ENCODE results near the gene PTPRQ. TPM values are rescaled to one million over a fixed set of nuclear protein-coding genes. Genes with fewer than 3 reads are reported as not detected.

The PTPRQ gene
- total RNA-seq, 4 donors from 2014 or later = 8.8 to 23.1 (median 11.2) TPM

DNA sequence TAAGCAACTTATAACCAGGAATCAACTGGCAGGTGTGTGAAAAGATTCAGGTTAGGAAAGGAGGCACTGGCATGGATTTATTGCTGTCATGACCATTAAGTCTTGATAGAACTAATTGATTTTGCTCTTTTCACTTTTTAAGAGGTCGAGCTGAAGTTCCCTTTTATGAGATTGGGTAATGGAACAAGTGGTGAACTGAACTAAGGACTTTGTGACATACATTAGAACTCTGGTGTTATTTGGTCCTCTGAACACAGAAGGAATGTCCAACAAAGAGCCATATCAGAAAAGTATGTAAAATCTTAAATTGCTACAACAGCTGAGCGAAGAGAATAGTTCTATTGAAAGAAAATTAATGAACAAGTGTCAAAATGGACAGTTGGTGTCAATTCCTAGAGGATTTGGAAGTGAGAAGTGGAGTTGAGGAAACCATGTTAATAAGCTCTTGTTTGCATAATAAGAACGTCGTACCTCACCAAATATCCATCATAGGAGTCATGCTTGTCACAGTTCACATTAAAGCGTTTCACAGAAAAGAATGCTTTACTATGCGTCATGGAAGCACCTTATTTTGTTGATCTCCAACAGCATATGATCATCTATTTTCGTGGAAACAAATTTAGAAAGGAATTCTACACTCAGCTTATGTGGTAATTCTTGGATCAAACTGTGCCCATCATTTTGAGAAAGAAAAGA is 255.0 kb downstream of the PTPRQ start:
- Histone ChIP-seq H3K36me3 (no peaks in the 10 kb centered on the region), H3K4me1 (peaks cover 0 to 3% of the 10 kb centered on the region in 2 donors), H3K4me3 (replicated peaks in 1 of 3) (no peak overlapping the region), H3K27ac (no peak overlapping the region), H3K9me3 (no peaks in the 10 kb centered on the region), H3K27me3 (no peaks in the 10 kb centered on the region)
- 79 to 84% methylated on average over 7 of the region's 7 CpGs for WGBS, 2 donors
- intact Hi-C loops (cut with DNase I) = no loop called here
- TF ChIP-seq, protein P1, sequence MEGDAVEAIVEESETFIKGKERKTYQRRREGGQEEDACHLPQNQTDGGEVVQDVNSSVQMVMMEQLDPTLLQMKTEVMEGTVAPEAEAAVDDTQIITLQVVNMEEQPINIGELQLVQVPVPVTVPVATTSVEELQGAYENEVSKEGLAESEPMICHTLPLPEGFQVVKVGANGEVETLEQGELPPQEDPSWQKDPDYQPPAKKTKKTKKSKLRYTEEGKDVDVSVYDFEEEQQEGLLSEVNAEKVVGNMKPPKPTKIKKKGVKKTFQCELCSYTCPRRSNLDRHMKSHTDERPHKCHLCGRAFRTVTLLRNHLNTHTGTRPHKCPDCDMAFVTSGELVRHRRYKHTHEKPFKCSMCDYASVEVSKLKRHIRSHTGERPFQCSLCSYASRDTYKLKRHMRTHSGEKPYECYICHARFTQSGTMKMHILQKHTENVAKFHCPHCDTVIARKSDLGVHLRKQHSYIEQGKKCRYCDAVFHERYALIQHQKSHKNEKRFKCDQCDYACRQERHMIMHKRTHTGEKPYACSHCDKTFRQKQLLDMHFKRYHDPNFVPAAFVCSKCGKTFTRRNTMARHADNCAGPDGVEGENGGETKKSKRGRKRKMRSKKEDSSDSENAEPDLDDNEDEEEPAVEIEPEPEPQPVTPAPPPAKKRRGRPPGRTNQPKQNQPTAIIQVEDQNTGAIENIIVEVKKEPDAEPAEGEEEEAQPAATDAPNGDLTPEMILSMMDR (IDR thresholded peaks at IDR 0.05) = no peak
- no peak for TF ChIP-seq POLR2A (IDR thresholded peaks at IDR 0.05)
- DNase-seq = no peak

- no peaks in the 10 kb centered on the region for H3K27me3 ChIP-seq
- intact Hi-C loops (cut with DNase I) = no loop called here
- H3K4me1 ChIP-seq = peaks cover 0 to 3% of the 10 kb centered on the region in 2 donors
- no peak overlapping the region for H3K27ac ChIP-seq
- H3K9me3 ChIP-seq = no peaks in the 10 kb centered on the region
- WGBS, 2 donors = 90 to 92% methylated on average over 2 of the region's 2 CpGs
- no peak overlapping the region for H3K4me3 ChIP-seq (replicated peaks in 1 of 3)
- H3K36me3 ChIP-seq = no peaks in the 10 kb centered on the region
- no peak for DNase-seq
- TF ChIP-seq, protein P1 (IDR thresholded peaks at IDR 0.05) = no peak
- no peak for TF ChIP-seq POLR2A (IDR thresholded peaks at IDR 0.05)
These were observed 256.3 kb downstream of the PTPRQ start for GRCh38 chr12:80700327-80700726.

- no peaks in the 10 kb centered on the region for H3K36me3 ChIP-seq
- no peaks in the 10 kb centered on the region for H3K27me3 ChIP-seq
- no peak for DNase-seq
- WGBS, 2 donors = 82 to 83% methylated on average over 2 of the region's 2 CpGs
- intact Hi-C loops (cut with DNase I) = no loop called here
- H3K4me1 ChIP-seq = peaks cover 0 to 3% of the 10 kb centered on the region in 2 donors
- H3K4me3 ChIP-seq (replicated peaks in 1 of 3) = no peak overlapping the region
- H3K27ac ChIP-seq = no peak overlapping the region
- no peaks in the 10 kb centered on the region for H3K9me3 ChIP-seq
- TF ChIP-seq POLR2A (IDR thresholded peaks at IDR 0.05) = no peak
- TF ChIP-seq, protein P1 (IDR thresholded peaks at IDR 0.05) = no peak
These were observed 257.4 kb downstream of the PTPRQ start for GRCh38 chr12:80701388-80701787.

- no peaks in the 10 kb centered on the region for H3K9me3 ChIP-seq
- intact Hi-C loops (cut with DNase I) = no loop called here
- no peaks in the 10 kb centered on the region for H3K36me3 ChIP-seq
- H3K4me1 ChIP-seq = peaks cover 0 to 3% of the 10 kb centered on the region in 2 donors
- TF ChIP-seq, protein P1 (IDR thresholded peaks at IDR 0.05) = no peak
- TF ChIP-seq POLR2A (IDR thresholded peaks at IDR 0.05) = no peak
- WGBS, 2 donors = 55 to 58% methylated on average over 12 of the region's 12 CpGs
- no peak overlapping the region for H3K27ac ChIP-seq
- DNase-seq = no peak
- no peak overlapping the region for H3K4me3 ChIP-seq (replicated peaks in 1 of 3)
- H3K27me3 ChIP-seq = no peaks in the 10 kb centered on the region
These were observed 259.1 kb downstream of the PTPRQ start for GRCh38 chr12:80702889-80703805.

- intact Hi-C loops (cut with DNase I) = no loop called here
- Histone ChIP-seq H3K36me3 (no peaks in the 10 kb centered on the region), H3K27me3 (no peaks in the 10 kb centered on the region), H3K27ac (no peak overlapping the region), H3K4me3 (replicated peaks in 1 of 3) (no peak overlapping the region), H3K9me3 (no peaks in the 10 kb centered on the region), H3K4me1 (peaks cover 0 to 7% of the 10 kb centered on the region in 2 donors)
- 84 to 87% methylated on average over 2 of the region's 2 CpGs for WGBS, 2 donors
- TF ChIP-seq, protein P1 (IDR thresholded peaks at IDR 0.05) = no peak
- no peak for TF ChIP-seq POLR2A (IDR thresholded peaks at IDR 0.05)
- no peak for DNase-seq
These were observed 260.4 kb downstream of the PTPRQ start for GRCh38 chr12:80704420-80704819.
